HT1080 (cell line): Measurements from ENCODE around the gene PCGF2. TPM values are rescaled to one million over a fixed set of nuclear protein-coding genes. Genes with fewer than 3 reads are reported as not detected.

Experiments
- DNase-seq: peaks from one replicate; pipeline ENCODE4 v3.0.0-alpha.2; 2015; ENCODE audit warnings: low read depth
- small RNA-seq: library from RNA; depleted of rRNA; stranded (forward); fragments of <200 nt; gene quantifications from one replicate; pipeline ENCODE3, GENCODE V24; 2014
- total RNA-seq: library from RNA; depleted of rRNA; stranded (reverse); fragments of >200 nt; shearing (Covaris generic); gene quantifications from 2 replicates; pipeline ENCODE4 v1.2.3, GENCODE V29; 2014; rRNA removed

PCGF2 gene
- total RNA-seq, 1 experiment from 2014 or later: 14.3 TPM

- peak; percentile 59 for DNase-seq
These were observed 43.3 kb downstream of the PCGF2 start, which contains the start of gene MLLT6 for GRCh38 chr17:38704606-38705522. Gene MLLT6, plus strand, starts transcription at chr17:38705273. Its CDS starts 360 bp downstream, at chr17:38705633.

- DNase-seq: no peak
These were observed 44.2 kb downstream of the PCGF2 start for GRCh38 chr17:38703742-38704605.

GRCh38 chr17:38702916-38703741 is 45.0 kb downstream of the PCGF2 start:
- DNase-seq: no peak

GRCh38 chr17:38702166-38702915 is 45.8 kb downstream of the PCGF2 start:
- DNase-seq: peak; percentile 81

- DNase-seq: no peak
These were observed 46.5 kb downstream of the PCGF2 start for GRCh38 chr17:38701504-38702165.

GRCh38 chr17:38698760-38699159 is 49.4 kb downstream of the PCGF2 start:
- no peak for DNase-seq

- no peak for DNase-seq
These were observed 50.9 kb downstream of the PCGF2 start for GRCh38 chr17:38697061-38697820.

- DNase-seq: no peak
These were observed 54.3 kb downstream of the PCGF2 start for GRCh38 chr17:38693700-38694329.

GRCh38 chr17:38691154-38691553 is 57.0 kb downstream of the PCGF2 start:
- DNase-seq: no peak

GRCh38 chr17:38690386-38690785 is 57.8 kb downstream of the PCGF2 start:
- no peak for DNase-seq

- peak; percentile 76 for DNase-seq
These were observed 60.9 kb downstream of the PCGF2 start for GRCh38 chr17:38687286-38687685.

GRCh38 chr17:38685491-38685890 is 62.6 kb downstream of the PCGF2 start:
- DNase-seq: no peak

Small RNAs within 50 kb of the gene (small RNA-seq; reads per million reads assigned to genes)
- gene MIR4726: not detected
- gene MIR4734: not detected
- 2.6 reads per million, percentile 84 among the genes with 10 or more reads in this experiment for gene RNA5SP440
- not detected for gene RNU6-866P

Other genes starting within 250 kb of the PCGF2 start
- 0.08 TPM in 1 of 2 replicates, not detected in the other for gene SRCIN1, start 142.4 kb downstream of the PCGF2 start, total RNA-seq
- 3.3 and 3.9 TPM in 2 replicates for gene EPOP, start 73.4 kb downstream of the PCGF2 start, total RNA-seq
- gene MLLT6, start 43.1 kb downstream of the PCGF2 start, total RNA-seq: 31.7 and 38.5 TPM in 2 replicates
- gene CISD3, start 18.0 kb downstream of the PCGF2 start, total RNA-seq: 14.3 and 15.2 TPM in 2 replicates
- gene PSMB3, start 4.4 kb upstream of the PCGF2 start, total RNA-seq: 388 and 548 TPM in 2 replicates
- gene PIP4K2B, start 51.2 kb upstream of the PCGF2 start, total RNA-seq: 33.8 and 42.2 TPM in 2 replicates
- gene CWC25, start 77.0 kb upstream of the PCGF2 start, total RNA-seq: 9.6 and 11.0 TPM in 2 replicates
- gene RPL23, start 105.4 kb upstream of the PCGF2 start, total RNA-seq: 1,772 and 2,098 TPM in 2 replicates
- 170 and 207 TPM in 2 replicates for gene LASP1, start 121.7 kb upstream of the PCGF2 start, total RNA-seq
- not detected in 2 replicates for gene FBXO47, start 219.1 kb upstream of the PCGF2 start, total RNA-seq